Prostate gland (tissue), 2 donors: Measurements from ENCODE around the gene PPP4C.

Experiments
- POLR2A ChIP-seq: fragments of 450-650 bp; IDR thresholded peaks from one replicate; pipeline ENCODE4 v1.6.1; 2016; ENCODE audit warnings: antibody characterized with exemption, mild to moderate bottlenecking
- TF ChIP-seq, protein P1 (sequence below), 4 experiments: fragments of 200-600 bp in 2 of 4; fragments of 450-650 bp in 2 of 4; sonication (generic) in 2 of 4; IDR thresholded peaks; 1 replicate in 3 of 4; 2 replicates in 1 of 4; pipeline ENCODE4 v1.5.1; 2016 to 2019; ENCODE audit warnings: antibody characterized with exemption in 4 of 4, mild to moderate bottlenecking in 2 of 4, moderate library complexity in 2 of 4

DNA sequence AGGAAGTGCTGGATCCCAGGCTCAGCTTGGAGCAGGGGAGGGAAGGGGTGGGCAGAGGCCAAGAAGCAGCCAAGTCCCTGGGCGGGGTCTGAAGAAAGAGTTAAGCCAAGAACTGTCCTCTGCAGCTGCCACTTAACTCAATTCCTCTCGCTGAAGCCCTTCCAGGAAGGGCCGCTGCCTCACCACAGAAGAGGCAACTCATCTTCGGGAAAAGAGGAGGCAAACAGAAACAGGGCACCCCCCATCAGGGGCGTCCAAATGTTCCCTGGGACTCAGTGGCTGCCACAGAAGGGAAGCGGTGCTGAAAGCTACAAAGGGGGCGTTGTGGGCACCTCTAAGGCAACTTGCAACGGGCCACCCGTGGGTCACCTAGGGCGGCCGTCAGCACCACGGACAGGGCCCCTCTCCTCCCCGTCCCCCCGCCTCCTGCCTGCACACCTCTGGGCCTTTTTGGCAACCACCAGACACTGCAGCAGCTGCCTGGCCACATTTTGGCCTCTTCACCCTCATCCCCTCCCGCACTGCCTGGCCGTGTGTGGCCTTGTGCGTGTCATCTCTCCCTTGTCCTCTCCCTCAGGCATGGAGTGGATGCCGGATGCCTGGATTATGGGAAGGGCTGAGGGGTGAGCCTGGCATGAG is 47.2 kb upstream of the PPP4C start:
- no peak for TF ChIP-seq POLR2A
- TF ChIP-seq, protein P1, sequence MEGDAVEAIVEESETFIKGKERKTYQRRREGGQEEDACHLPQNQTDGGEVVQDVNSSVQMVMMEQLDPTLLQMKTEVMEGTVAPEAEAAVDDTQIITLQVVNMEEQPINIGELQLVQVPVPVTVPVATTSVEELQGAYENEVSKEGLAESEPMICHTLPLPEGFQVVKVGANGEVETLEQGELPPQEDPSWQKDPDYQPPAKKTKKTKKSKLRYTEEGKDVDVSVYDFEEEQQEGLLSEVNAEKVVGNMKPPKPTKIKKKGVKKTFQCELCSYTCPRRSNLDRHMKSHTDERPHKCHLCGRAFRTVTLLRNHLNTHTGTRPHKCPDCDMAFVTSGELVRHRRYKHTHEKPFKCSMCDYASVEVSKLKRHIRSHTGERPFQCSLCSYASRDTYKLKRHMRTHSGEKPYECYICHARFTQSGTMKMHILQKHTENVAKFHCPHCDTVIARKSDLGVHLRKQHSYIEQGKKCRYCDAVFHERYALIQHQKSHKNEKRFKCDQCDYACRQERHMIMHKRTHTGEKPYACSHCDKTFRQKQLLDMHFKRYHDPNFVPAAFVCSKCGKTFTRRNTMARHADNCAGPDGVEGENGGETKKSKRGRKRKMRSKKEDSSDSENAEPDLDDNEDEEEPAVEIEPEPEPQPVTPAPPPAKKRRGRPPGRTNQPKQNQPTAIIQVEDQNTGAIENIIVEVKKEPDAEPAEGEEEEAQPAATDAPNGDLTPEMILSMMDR (IDR thresholded peaks at IDR 0.05) = no peak
